SK-N-MC (cell line): ENCODE data around the gene FGF1.

ENCODE experiments used
- DNase-seq: peaks from one replicate; pipeline ENCODE4 v3.0.0-alpha.2; 2011; ENCODE audit warnings: low read depth, low spot score
- H3K27ac ChIP-seq: fragments of 200-600 bp; sonication (generic); 2 replicates; pipeline ENCODE4 v1.5.1; 2016; ENCODE audit warnings: mixed run types
- H3K36me3 ChIP-seq: fragments of 200-600 bp; sonication (generic); 2 replicates; pipeline ENCODE4 v1.6.1; 2017; ENCODE audit warnings: antibody characterized with exemption, low read length, mixed read lengths; ENCODE audit not compliant: insufficient read depth
- H3K4me3 ChIP-seq: fragments of 200-600 bp; sonication (generic); 2 replicates; pipeline ENCODE4 v1.5.1; 2016
- H3K9ac ChIP-seq: fragments of 200-600 bp; sonication (generic); 2 replicates; pipeline ENCODE4 v1.8.0; 2017; ENCODE audit warnings: mixed run types, mixed read lengths; ENCODE audit not compliant: insufficient read length
- H3K9me3 ChIP-seq: fragments of 200-600 bp; sonication (generic); 2 replicates; pipeline ENCODE4 v1.6.1; 2017; ENCODE audit warnings: low read depth, mild to moderate bottlenecking, antibody characterized with exemption, low read length, moderate library complexity, mixed read lengths
- EZH2 ChIP-seq: fragments of 200-600 bp; sonication (generic); IDR thresholded peaks from one replicate; pipeline ENCODE4 v1.6.1; 2017; ENCODE audit warnings: antibody characterized with exemption
- FOXP2 ChIP-seq: optimal IDR thresholded peaks from 2 replicates; pipeline ENCODE3; 2011; ENCODE audit warnings: mild to moderate bottlenecking, moderate library complexity; ENCODE audit not compliant: insufficient read depth; ENCODE audit errors: extremely low read length, control extremely low read depth
- POLR2AphosphoS5 ChIP-seq: IDR thresholded peaks from 2 replicates; pipeline ENCODE4 v1.6.1; 2012; ENCODE audit warnings: mild to moderate bottlenecking, low read depth, low read length, borderline replicate concordance

Gene FGF1

DNA sequence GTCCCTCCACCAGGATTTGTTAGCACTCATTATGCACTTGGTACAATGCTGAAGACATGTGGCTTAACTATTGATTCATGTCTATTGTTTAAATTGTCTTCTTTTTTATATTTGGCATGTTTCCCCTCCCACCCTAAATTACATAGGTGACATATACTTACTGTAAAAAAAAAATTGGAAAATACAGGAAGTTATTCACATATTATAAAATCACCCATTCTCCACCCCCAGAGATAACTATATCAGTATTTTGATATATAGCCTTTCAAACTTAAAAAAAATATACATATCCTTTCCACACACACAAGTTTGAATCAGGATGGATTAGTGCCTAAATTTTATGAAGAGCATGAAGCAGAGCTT, 87.6 kb downstream of the FGF1 start:
- no peaks in the 10 kb centered on the region for H3K9me3 ChIP-seq
- no peak overlapping the region for H3K4me3 ChIP-seq
- TF ChIP-seq POLR2AphosphoS5 (no peak), FOXP2 (no peak), EZH2 (no peak)
- H3K27ac ChIP-seq, result no peak overlapping the region
- H3K9ac ChIP-seq, result no peak overlapping the region
- H3K36me3 ChIP-seq, result no peaks in the 10 kb centered on the region
- DNase-seq, result no peak

DNA sequence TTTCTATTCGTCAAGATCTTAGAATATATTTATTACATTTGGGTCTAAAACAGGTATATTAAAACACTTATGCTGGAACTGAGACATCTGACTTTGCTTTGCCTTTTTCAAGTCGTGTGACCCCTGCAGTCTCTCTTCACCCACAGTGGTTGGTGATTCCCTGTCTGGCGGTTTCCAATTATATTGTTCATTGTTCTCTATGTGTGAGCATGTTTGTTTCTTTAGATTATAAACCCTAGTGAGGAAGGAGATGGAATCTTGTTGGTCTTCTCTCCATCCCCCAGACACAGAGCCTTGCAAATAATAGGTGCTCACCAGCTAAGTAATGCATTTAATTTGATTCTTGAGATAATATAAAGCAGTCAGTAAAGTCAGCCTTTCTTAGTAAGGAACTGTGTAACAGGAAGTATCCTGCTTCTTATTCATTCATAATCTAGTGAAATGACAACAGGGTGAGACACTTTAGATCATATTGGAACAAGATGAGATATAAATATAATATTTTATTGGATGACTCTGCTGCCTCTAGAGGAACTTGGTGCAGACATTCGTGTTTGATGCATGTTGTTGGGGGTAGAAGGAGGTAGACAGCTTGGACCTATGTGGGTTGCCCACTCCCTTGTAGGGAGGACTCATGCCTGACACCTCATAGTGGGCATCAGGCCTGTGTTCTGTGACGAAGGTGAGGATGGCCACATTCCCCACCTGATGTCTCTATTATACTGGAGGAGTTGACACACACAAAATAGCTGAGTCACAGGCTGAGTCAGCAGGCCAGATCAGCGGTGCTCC, 88.1 kb downstream of the FGF1 start:
- no peak for DNase-seq
- TF ChIP-seq FOXP2 (no peak), EZH2 (no peak), POLR2AphosphoS5 (no peak)
- Histone ChIP-seq H3K36me3 (no peaks in the 10 kb centered on the region), H3K9me3 (no peaks in the 10 kb centered on the region), H3K9ac (no peak overlapping the region), H3K4me3 (no peak overlapping the region), H3K27ac (peak overlapping the region; percentile 14; the same call in 1 of the 2 replicates)

DNA sequence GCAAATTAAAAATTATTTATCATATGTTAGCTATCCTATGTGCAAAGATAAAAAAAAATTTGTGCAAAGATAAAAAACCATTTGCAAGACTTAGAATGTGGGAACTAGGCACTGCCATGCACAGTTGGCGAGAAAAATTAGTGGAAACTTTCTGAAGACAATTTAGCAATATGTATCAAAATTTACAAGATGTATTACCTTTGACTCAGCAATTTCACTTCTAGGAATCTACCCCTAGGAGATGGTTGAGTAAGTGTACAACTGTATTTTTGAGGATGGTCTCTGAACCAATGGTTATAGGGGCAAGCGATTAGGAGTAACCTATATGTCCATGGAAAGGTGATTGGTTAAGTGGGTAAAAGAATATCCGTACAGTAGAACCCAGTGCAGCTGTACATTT, 88.9 kb downstream of the FGF1 start:
- no peak for DNase-seq
- no peak overlapping the region for H3K4me3 ChIP-seq
- no peak for TF ChIP-seq FOXP2
- no peak for TF ChIP-seq EZH2
- no peaks in the 10 kb centered on the region for H3K9me3 ChIP-seq
- H3K27ac ChIP-seq, result peak overlapping the region; percentile 14; the same call in 1 of the 2 replicates
- no peak overlapping the region for H3K9ac ChIP-seq
- no peaks in the 10 kb centered on the region for H3K36me3 ChIP-seq

DNA sequence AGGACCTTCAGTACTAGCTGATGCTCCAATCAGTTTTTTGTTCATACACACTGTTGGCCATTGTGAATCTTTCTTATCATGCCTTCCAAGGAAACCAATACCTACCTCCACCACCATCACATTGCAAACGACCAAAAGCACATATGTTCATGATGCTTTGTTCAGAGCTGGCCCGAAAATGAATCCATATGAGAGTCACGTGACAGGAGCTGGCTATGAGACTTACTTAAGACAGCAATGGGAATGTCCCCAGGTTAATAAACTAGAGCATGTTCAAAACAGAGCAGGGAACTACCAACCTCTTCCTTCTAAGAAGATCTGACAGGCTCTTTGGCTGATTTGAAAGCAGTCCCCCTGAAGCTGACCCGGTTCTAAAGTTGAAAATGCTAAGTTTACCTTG, 93.5 kb downstream of the FGF1 start:
- TF ChIP-seq EZH2 (no peak), FOXP2 (no peak), POLR2AphosphoS5 (no peak)
- Histone ChIP-seq H3K4me3 (no peak overlapping the region), H3K27ac (no peak overlapping the region), H3K9me3 (no peaks in the 10 kb centered on the region), H3K36me3 (no peaks in the 10 kb centered on the region), H3K9ac (no peak overlapping the region)
- DNase-seq, result no peak

DNA sequence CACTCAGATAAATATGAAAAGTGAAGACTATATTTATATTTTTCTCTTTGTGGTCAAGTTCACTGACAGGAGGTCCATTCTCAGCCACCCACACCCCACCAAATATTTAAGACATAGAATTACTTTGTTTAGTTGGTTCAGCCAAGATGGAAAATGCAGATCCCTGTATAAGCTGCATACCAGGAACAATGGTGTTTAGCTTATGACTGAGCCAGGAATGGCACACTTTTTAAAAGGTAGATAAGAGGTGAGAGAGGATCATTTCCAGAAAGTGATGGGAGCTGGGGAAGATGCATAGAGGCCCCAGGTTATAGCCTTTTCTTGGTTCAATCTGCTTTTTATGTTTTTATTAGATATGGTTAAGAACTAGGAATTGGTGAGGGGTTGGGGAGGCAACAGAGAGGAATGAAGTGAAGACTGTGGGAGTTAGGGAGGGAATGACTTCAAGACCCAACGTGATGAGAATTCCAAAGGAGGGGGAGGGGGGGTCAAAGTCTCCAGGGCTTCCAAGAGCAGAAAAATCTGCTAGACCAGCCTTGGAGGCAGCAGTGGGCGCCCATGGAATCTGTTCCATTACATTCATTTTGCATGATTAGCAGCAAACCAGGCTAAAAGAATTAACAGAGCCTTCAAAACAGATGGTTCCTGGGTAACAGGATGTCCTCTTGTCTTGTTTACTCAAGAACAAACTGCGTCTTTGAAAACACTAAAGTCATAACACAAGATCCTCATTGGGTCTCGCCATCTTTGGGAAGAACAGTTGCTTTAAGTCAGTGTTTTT, 95.2 kb downstream of the FGF1 start:
- Histone ChIP-seq H3K9me3 (no peaks in the 10 kb centered on the region), H3K27ac (no peak overlapping the region), H3K9ac (no peak overlapping the region), H3K36me3 (no peaks in the 10 kb centered on the region), H3K4me3 (no peak overlapping the region)
- DNase-seq, result no peak
- TF ChIP-seq POLR2AphosphoS5, result no peak
- TF ChIP-seq EZH2, result no peak
- no peak for TF ChIP-seq FOXP2

DNA sequence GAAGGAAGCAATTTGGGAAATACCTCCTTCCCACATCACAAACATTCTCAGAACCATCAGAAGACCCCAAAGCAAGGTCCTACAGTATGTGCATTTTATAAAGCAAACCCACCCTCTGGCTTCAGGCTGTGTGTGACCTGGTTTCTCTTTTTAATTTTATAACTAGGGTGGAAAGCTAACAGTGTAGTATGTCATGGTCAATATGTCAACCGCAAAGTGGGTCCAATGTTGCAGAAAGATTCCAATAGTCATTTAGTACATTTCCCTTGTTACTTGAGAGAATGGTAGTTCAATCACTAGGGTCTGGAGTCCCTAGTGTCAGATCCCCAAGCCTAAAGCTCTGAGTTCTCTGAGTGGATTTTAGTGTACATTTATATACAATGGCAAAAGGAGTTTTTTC, 96.2 kb downstream of the FGF1 start:
- H3K36me3 ChIP-seq, result no peaks in the 10 kb centered on the region
- H3K27ac ChIP-seq, result no peak overlapping the region
- no peak overlapping the region for H3K9ac ChIP-seq
- no peak for DNase-seq
- TF ChIP-seq FOXP2 (no peak), EZH2 (no peak), POLR2AphosphoS5 (no peak)
- H3K4me3 ChIP-seq, result no peak overlapping the region
- H3K9me3 ChIP-seq, result no peaks in the 10 kb centered on the region

DNA sequence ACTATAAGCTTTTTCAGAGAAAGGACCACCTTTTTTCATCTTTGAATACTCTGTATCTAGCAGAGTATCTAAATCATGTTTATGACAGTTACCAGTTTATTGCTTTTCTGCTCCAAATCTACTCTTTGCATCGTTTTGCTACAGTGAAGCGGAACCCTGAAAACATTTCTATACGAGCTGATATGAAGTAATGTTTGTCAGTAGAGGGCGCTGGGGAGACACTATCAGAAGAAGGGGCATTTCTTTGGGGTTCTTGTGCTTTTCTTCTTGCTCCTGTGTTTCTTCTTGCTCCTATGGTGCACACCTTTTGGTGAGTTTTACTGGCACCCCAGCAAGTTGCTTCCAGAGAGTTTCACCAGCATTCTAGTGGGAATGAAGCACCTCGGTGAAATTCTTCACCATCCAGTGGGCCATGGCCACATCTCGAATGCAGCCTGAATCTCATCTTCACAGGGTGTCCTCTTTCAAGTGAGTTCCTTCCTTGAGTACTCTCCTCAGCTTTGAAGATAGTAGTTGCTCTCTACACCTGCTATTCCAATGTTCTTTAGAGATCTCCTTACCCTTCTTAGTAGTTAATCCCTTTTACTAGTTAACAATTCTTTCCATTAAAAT, 98.4 kb downstream of the FGF1 start:
- Histone ChIP-seq H3K36me3 (no peaks in the 10 kb centered on the region), H3K27ac (no peak overlapping the region), H3K9me3 (no peaks in the 10 kb centered on the region), H3K9ac (no peak overlapping the region), H3K4me3 (no peak overlapping the region)
- no peak for TF ChIP-seq EZH2
- TF ChIP-seq POLR2AphosphoS5, result no peak
- TF ChIP-seq FOXP2, result no peak
- no peak for DNase-seq

DNA sequence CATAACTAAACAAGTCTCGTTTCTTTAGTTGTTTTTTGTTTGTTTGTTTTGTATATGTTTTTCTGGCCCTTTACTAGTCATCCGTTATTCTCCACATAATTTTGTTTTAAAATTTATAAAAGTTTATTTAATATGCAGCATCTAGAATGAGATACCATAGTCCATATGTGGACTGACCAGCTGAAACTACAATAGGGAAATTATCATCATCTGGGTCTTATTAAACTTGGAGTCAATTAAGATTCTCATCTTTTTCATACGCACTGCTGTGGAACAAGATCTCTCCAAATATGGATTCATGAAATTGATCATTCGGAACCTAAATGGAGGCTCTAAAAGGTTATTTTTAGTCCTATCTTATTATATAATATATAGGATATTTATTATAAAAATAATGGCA, 99.3 kb downstream of the FGF1 start:
- no peaks in the 10 kb centered on the region for H3K9me3 ChIP-seq
- no peak overlapping the region for H3K4me3 ChIP-seq
- DNase-seq, result no peak
- no peak overlapping the region for H3K9ac ChIP-seq
- H3K36me3 ChIP-seq, result no peaks in the 10 kb centered on the region
- no peak overlapping the region for H3K27ac ChIP-seq
- TF ChIP-seq EZH2, result no peak
- no peak for TF ChIP-seq FOXP2
- no peak for TF ChIP-seq POLR2AphosphoS5
